Activated T-cell treated with anti-CD3 and anti-CD28 coated beads, Interleukin-2, amount 50 U/mL, for 4 hours (primary cell): ENCODE measurements around the gene NACC2. TPM values are rescaled to one million over a fixed set of nuclear protein-coding genes. Genes with fewer than 3 reads are reported as not detected.

Source experiments
- ATAC-seq, 2 donors: fragments of 200-7000 bp; cut with Tn5 transposase; one replicate each; pipeline ENCODE4 v1.10.0; 2021
- DNase-seq: peaks from one replicate; pipeline ENCODE4 v3.0.0-alpha.2; 2020
- H3K27me3 Mint-ChIP-seq: one replicate; pipeline ENCODE4 v1.8.0; 2021; ENCODE audit warnings: low read depth, mixed read lengths
- H3K36me3 Mint-ChIP-seq: one replicate; pipeline ENCODE4 v1.8.0; 2022; ENCODE audit warnings: mixed read lengths; ENCODE audit not compliant: insufficient read depth
- H3K4me1 Mint-ChIP-seq: one replicate; pipeline ENCODE4 v1.8.0; 2021; ENCODE audit warnings: low read depth, mixed read lengths
- H3K4me3 Mint-ChIP-seq: one replicate; pipeline ENCODE4 v1.8.0; 2021; ENCODE audit warnings: mild to moderate bottlenecking, moderate library complexity, mixed read lengths
- H3K9me3 Mint-ChIP-seq: one replicate; pipeline ENCODE4 v1.8.0; 2021; ENCODE audit warnings: mixed read lengths
- total RNA-seq, 3 donors: library from RNA; stranded (reverse); gene quantifications; one replicate each; pipeline ENCODE4 v1.2.1, GENCODE V29; 2021

Gene NACC2
- total RNA-seq, 3 donors from 2014 or later = 5.9 to 6.2 (median 6.0) TPM

DNA sequence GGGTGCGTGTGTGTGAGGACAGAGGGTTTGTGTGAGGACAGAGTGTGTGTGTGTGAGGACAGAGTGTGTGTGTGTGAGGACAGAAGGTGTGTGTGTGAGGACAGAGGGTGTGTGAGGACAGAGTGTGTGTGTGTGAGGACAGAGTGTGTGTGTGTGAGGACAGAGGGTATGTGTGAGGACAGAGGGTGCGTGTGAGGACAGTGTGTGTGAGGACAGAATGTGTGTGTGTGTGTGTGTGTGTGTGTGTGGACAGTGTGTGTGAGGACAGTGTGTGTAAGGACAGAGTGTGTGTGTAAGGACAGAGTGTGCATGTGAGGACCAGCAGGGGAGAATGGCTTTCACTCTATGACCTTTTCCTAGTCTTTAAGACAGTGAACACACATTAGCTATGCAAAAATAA, 70.8 kb downstream of the NACC2 start:
- DNase-seq (no peak), ATAC-seq (no peak)
- H3K9me3 Mint-ChIP-seq = no peaks in the 10 kb centered on the region
- H3K4me1 Mint-ChIP-seq = no peaks in the 10 kb centered on the region
- H3K4me3 Mint-ChIP-seq = no peak overlapping the region
- H3K27me3 Mint-ChIP-seq = no peaks in the 10 kb centered on the region
- peaks cover 12% of the 10 kb centered on the region for H3K36me3 Mint-ChIP-seq

DNA sequence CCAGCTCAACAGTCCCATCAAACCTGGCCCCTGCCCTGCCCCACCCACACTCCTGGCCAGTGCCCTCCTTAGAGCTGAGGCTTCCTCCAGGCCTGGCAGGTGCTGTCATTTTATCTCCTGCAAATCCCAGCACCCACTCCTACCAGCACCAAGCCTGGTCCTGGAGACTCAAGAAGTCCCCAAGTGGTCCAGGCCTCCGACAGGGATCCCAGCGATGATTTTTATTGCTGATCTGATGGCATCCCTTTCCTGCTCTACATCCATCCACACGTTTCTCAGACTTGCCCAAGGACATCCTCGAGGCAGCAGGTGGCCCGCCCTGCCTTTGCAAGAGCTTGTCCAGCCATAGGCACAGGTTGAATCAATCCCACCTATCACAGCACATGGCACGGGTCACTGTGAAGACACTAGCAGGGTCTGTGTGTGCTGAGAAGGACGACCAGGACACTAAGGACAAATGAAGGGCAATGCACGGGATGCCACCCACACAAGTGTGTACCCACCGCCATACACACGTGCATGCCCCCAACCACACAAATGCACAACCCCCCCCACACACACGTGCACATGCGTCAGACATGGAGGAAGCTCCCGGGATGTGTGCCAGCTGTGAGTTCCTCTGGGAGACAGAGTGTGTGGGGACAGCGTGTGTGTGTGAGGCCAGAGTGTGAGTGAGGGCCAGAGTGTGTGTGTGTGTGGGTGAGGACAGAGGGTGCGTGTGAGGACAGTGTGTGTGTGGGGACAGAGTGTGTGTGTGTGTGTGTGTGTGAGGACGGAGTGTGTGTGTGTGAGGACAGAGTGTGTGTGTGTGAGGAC, 71.5 kb downstream of the NACC2 start:
- H3K36me3 Mint-ChIP-seq = peaks cover 9% of the 10 kb centered on the region
- no peak for DNase-seq
- H3K9me3 Mint-ChIP-seq = no peaks in the 10 kb centered on the region
- no peaks in the 10 kb centered on the region for H3K4me1 Mint-ChIP-seq
- no peaks in the 10 kb centered on the region for H3K27me3 Mint-ChIP-seq
- no peak for ATAC-seq
- no peak overlapping the region for H3K4me3 Mint-ChIP-seq

DNA sequence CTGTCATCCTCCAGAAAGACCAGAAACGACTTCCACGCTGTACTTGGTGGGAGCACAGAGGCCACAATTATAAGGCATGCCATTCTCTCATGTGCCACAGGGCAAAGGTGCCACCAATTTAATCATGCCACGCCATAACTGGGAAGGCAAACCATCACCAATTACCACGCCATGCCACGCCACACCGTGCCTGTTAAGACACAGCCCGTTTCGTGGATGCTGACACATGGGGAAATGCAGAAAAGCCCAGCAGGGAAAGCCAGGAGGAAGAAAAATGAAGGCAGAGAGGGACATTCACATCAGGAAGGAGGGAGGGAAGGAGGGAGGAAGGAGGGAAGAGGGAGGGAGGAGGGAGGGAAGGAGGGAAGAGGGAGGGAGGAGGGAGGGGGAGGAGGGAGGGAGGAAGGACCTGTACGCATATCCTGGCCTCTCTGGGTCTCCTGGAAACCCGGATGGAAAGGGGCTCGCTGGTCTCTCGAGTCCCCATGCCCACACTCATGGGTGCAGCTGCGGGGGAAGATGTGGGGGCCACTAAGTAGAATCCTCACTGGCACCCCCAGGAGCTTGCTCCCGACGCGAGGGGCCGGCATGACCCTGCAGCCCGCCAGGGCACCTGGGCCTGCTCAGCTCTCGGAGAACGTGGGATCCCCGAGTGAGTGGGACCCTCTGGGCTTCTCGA, 72.2 kb downstream of the NACC2 start:
- H3K27me3 Mint-ChIP-seq = no peaks in the 10 kb centered on the region
- no peaks in the 10 kb centered on the region for H3K9me3 Mint-ChIP-seq
- DNase-seq (no peak), ATAC-seq (no peak)
- no peaks in the 10 kb centered on the region for H3K4me1 Mint-ChIP-seq
- H3K36me3 Mint-ChIP-seq = peaks cover 9% of the 10 kb centered on the region
- H3K4me3 Mint-ChIP-seq = no peak overlapping the region

DNA sequence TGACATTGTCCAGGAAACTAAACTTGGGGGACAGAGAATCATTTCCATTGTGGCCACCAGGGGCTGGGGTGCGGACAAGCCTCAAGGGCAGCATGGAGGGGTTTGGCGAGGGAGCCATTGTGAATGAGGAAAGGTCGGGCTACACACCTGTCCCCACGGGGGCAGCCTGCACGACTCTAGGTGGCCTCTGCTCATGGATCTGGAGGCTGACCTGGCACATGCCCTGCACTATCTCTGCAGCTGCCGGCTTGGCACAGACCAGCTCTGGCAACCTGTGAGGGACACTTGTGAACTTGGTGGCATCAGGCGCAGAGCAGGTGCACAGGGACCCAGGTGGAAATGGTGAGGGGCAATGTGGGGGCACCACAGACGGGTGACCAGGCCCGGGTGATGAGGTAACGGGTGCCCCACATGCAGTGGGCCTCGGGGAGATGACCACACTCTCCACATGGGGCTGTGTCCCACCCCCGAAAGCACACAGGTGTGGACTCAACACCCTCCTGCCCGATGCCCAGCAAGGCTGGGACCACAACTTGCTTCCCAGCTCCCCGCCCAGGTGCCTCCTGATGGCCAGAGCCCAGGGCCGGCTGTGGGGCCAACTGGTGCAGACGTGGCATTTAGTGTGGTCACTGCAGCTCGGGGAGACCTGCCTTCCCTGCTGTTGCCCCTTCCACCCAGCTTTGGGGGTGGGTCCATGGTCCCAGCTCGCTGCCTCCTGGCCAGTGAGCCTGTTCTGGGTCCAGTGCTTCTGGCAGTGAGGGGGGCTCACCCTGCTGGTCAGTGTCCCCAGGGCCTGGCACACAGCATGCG, 73.0 kb downstream of the NACC2 start:
- H3K27me3 Mint-ChIP-seq = no peaks in the 10 kb centered on the region
- peaks cover 7% of the 10 kb centered on the region for H3K36me3 Mint-ChIP-seq
- H3K4me3 Mint-ChIP-seq = no peak overlapping the region
- H3K4me1 Mint-ChIP-seq = no peaks in the 10 kb centered on the region
- no peaks in the 10 kb centered on the region for H3K9me3 Mint-ChIP-seq
- ATAC-seq (no peak), DNase-seq (no peak)

DNA sequence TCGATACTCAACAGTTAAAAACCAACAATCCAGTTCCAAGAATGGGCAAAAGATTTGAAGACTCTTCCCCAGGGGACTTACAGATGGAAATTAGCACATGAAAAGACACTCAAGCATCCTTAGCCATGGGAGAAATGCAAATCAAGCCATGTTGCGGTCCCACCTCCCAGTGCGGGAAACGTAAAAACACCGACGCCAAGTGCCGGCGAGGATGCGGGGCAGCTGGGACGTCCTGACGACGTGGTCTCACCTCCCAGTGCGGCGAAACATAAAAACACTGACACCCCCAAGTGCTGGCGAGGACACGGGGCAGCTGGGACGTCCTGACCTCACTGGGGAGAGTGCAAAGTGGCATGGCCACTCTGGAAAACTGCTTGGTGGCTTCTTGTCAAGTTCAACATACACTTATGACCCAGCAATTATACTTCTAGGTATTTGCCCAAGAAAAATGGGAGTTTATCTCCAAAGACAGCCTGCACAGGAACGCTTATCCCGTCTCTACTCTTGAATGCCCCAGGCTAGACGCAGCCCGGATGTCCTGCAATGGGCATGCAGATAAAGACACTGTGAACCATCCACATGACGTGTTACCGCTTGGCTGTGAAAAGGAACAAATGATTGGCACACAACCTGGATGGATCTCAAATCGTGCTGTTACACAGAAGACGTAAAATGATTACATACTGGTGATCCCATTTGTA, 73.8 kb downstream of the NACC2 start:
- Mint-ChIP-seq H3K4me3 (no peak overlapping the region), H3K9me3 (no peaks in the 10 kb centered on the region), H3K4me1 (no peaks in the 10 kb centered on the region), H3K27me3 (no peaks in the 10 kb centered on the region), H3K36me3 (peaks cover 3% of the 10 kb centered on the region)
- no peak for DNase-seq
- no peak for ATAC-seq

DNA sequence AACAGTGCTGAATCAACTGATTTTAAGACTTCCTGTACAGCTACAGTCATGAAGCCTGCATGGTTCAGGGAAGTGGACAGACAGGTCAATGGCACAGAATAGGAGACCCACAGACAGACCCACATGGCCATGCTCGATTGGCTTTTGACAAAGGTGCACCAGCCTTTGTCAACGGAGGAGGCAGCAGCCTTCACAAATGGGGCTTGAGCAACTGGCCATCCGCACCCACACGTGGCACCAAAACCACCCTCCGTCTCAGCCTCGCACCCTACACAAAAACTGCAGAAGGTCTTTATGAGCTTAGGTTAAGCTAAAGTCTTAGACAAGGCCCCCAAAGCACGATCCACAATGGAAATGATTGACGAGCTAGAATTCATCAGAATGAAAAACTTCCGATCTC, 74.4 kb downstream of the NACC2 start:
- ATAC-seq (no peak), DNase-seq (no peak)
- no peaks in the 10 kb centered on the region for H3K27me3 Mint-ChIP-seq
- no peaks in the 10 kb centered on the region for H3K4me1 Mint-ChIP-seq
- no peaks in the 10 kb centered on the region for H3K9me3 Mint-ChIP-seq
- peaks cover 3% of the 10 kb centered on the region for H3K36me3 Mint-ChIP-seq
- H3K4me3 Mint-ChIP-seq = no peak overlapping the region

DNA sequence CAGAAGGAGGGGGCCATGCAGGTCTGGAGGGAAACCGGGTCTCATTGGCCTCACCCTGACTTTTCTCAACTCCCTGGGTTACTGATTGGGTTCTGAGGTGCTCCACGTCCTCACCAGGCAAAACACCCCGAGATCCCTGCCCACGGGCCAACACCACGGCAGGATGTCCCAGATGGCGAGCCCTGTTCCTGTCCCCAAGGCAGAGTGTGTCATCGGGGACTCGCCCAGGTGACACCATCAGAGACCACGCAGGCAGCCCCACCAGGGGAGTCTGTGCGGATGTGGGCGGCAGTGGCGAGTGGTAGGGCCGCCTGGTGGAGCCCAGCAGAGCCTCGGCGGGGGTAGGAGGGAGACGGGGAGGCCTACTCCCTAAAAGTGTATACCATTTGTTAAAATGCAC, 74.9 kb downstream of the NACC2 start:
- Mint-ChIP-seq H3K9me3 (no peaks in the 10 kb centered on the region), H3K4me3 (no peak overlapping the region), H3K27me3 (no peaks in the 10 kb centered on the region), H3K36me3 (peaks cover 1% of the 10 kb centered on the region), H3K4me1 (no peaks in the 10 kb centered on the region)
- no peak for DNase-seq
- no peak for ATAC-seq

DNA sequence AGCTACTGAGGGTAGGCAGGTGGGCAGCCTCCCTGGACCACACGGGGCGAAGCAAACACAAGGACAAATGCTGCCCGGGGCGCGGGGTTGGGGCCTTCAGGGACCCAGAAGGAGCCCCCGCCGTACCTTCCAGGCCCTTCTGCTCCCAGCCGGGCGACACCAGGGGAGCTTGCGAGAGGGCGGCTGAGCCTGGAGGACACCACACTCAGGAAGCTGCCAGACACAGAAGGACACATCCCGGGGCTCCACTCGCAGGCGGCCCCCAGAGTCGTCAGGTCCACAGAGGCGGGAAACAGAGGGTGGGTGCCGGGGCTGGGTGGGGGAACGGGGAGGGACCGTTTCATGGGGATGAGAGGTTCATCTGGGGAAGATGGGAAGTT, 75.4 kb downstream of the NACC2 start:
- DNase-seq (no peak), ATAC-seq (no peak)
- Mint-ChIP-seq H3K4me1 (no peaks in the 10 kb centered on the region), H3K9me3 (no peaks in the 10 kb centered on the region), H3K27me3 (no peaks in the 10 kb centered on the region), H3K4me3 (no peak overlapping the region), H3K36me3 (no peaks in the 10 kb centered on the region)

DNA sequence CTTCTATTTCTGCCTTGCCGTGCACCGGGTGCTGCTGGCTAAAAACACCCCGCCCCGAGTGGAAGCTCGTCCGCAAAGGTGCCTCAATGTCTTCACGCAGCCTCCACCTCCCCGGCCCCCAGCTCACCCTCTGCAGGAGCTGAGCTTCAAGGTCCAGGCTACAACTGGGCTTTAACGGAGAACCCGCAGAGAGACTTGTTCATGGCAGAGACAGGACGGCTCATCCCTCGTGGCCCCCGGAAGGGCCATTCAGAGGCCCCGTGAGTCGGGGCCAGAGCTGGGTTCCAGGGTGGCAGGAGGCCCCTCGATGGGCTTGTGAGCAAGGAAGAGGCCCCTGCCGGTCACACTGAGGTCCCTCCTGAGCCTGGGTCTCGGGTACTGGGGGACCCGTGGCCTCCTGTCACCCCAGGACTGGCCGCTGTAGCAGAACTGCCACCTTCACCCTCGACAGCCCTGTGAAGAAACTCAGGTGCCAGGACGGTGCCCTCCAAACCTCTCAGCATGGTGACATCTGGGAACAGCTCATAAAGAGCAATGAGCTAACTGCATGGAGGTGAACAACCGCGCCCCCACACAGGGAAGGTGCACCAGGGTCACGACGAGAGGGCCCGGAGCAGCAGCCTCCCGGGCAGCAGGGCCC, 75.9 kb downstream of the NACC2 start:
- H3K4me3 Mint-ChIP-seq = no peak overlapping the region
- H3K27me3 Mint-ChIP-seq = no peaks in the 10 kb centered on the region
- no peaks in the 10 kb centered on the region for H3K4me1 Mint-ChIP-seq
- ATAC-seq (no peak), DNase-seq (no peak)
- no peaks in the 10 kb centered on the region for H3K9me3 Mint-ChIP-seq
- no peaks in the 10 kb centered on the region for H3K36me3 Mint-ChIP-seq

DNA sequence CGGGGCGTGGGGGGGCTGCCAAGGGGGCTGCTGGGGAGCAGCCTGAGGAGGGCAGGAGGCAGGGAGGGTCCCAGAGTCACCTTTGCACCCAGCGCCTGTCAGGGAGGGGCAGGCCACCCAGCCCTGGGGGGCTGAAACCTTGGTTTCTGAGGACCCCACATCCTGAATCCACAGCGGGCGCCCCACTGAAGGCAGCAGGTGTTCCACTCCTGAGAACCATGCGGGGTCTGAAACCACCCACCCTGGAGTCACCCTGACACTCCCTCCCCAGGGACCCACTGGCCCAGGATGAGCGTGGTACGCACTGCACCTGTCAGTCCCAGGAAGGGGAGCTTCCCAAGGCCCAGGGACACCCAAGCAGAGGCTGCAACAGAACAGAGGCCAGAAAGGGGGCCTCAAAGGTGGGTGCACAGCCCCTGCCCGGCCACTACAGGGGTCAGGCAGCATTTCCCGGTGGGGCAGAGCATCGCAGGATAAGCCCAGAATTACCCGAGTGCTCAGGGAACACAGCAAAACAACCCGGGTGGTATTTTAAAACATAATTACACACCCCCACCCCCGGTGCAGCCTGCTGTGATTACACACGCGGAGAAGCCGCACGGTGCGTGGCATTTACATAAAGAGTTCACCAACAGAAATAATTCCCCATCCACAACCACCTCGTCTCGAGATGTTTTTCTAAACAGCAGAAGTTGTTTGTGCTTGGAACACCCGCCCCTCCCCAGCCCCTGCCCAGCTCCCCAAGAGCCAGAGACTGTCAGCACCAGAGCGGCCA, 76.6 kb downstream of the NACC2 start:
- no peak overlapping the region for H3K4me3 Mint-ChIP-seq
- no peaks in the 10 kb centered on the region for H3K36me3 Mint-ChIP-seq
- ATAC-seq = no peak

DNA sequence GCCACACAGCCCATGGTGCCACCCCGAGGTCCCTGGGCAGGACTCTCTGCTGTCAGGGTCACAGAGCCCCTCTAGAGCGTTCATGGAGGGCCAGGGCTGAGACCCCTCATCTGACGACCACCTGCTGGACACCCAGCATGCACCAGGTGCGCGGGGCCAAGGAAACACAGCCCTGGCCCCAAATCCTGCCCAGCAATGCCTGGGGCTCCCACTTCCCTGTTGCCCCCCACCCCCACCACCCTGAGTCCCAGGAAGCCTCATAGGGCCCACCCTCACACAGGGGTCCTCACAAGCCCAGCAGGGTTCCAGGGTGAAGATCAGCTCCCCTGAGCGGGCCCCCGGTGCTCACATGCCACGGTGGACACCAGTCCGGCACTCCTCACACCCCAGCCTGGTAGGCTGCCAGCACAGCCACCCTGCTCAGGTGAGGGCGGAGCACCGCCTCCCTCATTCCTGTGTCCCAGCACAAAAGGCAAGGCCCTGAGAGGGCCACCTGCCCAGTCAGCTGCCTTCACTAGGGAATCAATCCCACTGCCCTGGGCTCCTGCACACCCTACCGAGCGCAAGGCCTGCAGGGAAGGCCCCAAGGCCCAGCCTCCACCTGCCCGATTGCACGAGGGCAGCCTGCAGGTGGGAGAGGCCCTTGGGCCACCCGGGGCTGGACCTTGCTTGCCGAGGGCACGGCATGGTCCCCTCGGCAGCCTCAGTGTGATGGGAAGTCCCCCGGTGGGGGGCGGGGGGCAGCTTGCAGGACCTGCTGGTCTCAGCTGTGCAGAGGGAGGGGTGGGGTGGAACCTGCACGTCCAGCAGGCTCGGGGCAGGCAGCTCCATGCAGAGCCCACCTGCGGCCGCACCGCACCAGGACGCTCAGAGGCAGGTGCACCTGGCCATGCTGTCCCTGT, 77.5 kb downstream of the NACC2 start:
- H3K36me3 Mint-ChIP-seq = no peaks in the 10 kb centered on the region
- DNase-seq (no peak), ATAC-seq (no peak)
- H3K27me3 Mint-ChIP-seq = no peaks in the 10 kb centered on the region
- no peak overlapping the region for H3K4me3 Mint-ChIP-seq
- H3K9me3 Mint-ChIP-seq = no peaks in the 10 kb centered on the region
- H3K4me1 Mint-ChIP-seq = no peaks in the 10 kb centered on the region

More for the DNA sequence above, 76.6 kb downstream of the NACC2 start:
- H3K27me3 Mint-ChIP-seq = no peaks in the 10 kb centered on the region
- H3K4me1 Mint-ChIP-seq = no peaks in the 10 kb centered on the region
- H3K9me3 Mint-ChIP-seq = no peaks in the 10 kb centered on the region
- DNase-seq = no peak

DNA sequence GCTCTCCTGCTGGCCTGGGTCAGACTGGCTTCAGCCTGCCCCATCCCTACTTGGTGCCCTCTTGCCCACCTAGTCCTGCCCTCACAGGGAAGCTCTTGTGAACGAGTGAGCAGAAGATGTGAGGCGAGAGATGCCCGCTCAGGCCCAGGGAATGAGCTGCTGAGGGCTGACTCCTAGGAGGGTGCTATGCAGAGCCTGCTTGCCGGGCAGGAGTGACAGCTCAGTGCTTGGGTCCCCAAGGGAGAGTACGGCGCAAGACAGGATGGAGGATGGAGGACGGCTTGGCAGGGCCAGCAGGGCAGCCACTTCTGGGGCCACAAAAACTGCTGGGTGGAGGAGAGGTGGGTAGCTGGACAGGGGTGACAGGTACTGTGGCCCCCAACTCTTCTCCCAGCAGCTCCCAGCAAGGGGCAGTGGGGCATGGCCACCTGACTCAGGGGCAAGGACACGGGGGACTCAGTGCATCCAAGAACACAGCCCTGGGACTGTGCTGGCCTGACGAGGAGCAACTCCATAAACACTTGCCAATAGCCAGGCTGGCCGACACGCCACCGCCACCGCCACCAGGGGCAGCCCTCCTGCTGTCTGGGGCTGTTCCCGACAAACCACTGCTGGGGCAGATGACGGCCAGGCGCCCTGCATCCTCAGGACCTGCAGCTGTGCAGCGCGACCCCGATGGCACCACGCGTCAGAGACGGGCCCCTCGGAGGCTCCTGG, 78.4 kb downstream of the NACC2 start:
- H3K4me1 Mint-ChIP-seq = no peaks in the 10 kb centered on the region
- no peak overlapping the region for H3K4me3 Mint-ChIP-seq
- no peak for DNase-seq
- no peaks in the 10 kb centered on the region for H3K36me3 Mint-ChIP-seq
- ATAC-seq = no peak
- H3K9me3 Mint-ChIP-seq = no peaks in the 10 kb centered on the region
- no peaks in the 10 kb centered on the region for H3K27me3 Mint-ChIP-seq
